Tibial nerve (tissue), 4 donors: Measurements from ENCODE around the gene HRNR. TPM values are rescaled to one million over a fixed set of nuclear protein-coding genes. Genes with fewer than 3 reads are reported as not detected.

Source experiments
- DNase-seq, 2 donors: peaks; one replicate each; pipeline ENCODE4 v3.0.0-alpha.2; 2019; ENCODE audit warnings: low spot score in 2 of 2
- H3K27ac ChIP-seq, 4 donors: fragments of 200-600 bp; sonication (generic) in 3 of 4; one replicate each; pipeline ENCODE4 v1.5.1; 2017 to 2019; ENCODE audit warnings: mild to moderate bottlenecking in 1 of 4
- H3K27me3 ChIP-seq, 2 donors: fragments of 200-600 bp; sonication (generic) in 1 of 2; one replicate each; pipeline versions ENCODE4 v1.5.1 to v1.6.0; 2017 to 2019
- H3K36me3 ChIP-seq, 3 donors: fragments of 200-600 bp; sonication (generic); one replicate each; pipeline ENCODE4 v1.5.1; 2018 to 2019
- H3K4me1 ChIP-seq, 4 donors: fragments of 200-600 bp; sonication (generic) in 3 of 4; one replicate each; pipeline ENCODE4 v1.5.1; 2017 to 2019
- H3K4me3 ChIP-seq, 4 donors: fragments of 200-600 bp; sonication (generic) in 3 of 4; one replicate each; pipeline ENCODE4 v1.5.1; 2017 to 2019; ENCODE audit warnings: mild to moderate bottlenecking in 1 of 4, moderate library complexity in 1 of 4
- H3K9me3 ChIP-seq, 4 donors: fragments of 200-600 bp; sonication (generic) in 3 of 4; one replicate each; pipeline ENCODE4 v1.5.1; 2017 to 2019
- EP300 ChIP-seq, 2 donors: sonication (generic); formaldehyde crosslinking; IDR thresholded peaks; one replicate each; pipeline ENCODE4 v1.6.1; 2017; ENCODE audit warnings: antibody characterized with exemption in 2 of 2, mild to moderate bottlenecking in 1 of 2
- POLR2A ChIP-seq, 2 donors: fragments of 450-650 bp; IDR thresholded peaks; one replicate each; pipeline ENCODE4 v1.6.1; 2017; ENCODE audit warnings: antibody characterized with exemption in 2 of 2, mild to moderate bottlenecking in 2 of 2, moderate library complexity in 2 of 2
- WGBS, 2 donors: methylation state at CpG; one replicate each; pipeline ENCODE4 v1.1.5; 2018; 5-methylcytosine and 5-hydroxymethylcytosine counted together
- total RNA-seq, 4 donors: library from RNA; depleted of rRNA; stranded (reverse); fragments of >200 nt; gene quantifications; one replicate each; pipeline ENCODE4 v1.1.0, GENCODE V29; 2016
- TF ChIP-seq, protein P1 (sequence below), 5 experiments: fragments of 200-600 bp in 3 of 5; fragments of 450-650 bp in 2 of 5; sonication (generic) in 3 of 5; IDR thresholded peaks; one replicate each; pipeline ENCODE4 v1.5.1; 2016 to 2019; ENCODE audit warnings: antibody characterized with exemption in 5 of 5, mild to moderate bottlenecking in 3 of 5, moderate library complexity in 2 of 5

HRNR gene
- total RNA-seq, 4 donors from 2014 or later: not detected

DNA sequence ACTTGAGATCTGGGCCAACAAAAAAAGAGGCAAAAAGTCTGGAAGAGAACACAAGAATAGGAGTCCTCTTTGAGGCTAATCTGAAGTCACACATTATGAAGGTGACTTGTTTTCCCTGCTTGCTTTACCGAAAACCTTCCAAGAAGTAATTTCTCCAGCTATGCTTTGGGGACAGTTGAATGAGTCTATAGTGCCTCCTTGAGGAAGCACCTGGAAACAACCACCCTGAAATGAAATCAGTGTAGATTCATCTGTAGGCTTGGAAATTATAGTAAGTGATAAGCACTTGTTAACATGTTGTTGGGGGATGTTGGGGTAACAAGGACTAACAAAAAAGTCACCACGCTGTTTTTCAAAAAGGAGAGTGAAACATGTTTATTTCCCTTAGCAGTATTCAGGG, 41.6 kb downstream of the HRNR start:
- Histone ChIP-seq H3K4me1 (no peaks in the 10 kb centered on the region), H3K36me3 (no peaks in the 10 kb centered on the region), H3K9me3 (no peaks in the 10 kb centered on the region), H3K27me3 (no peaks in the 10 kb centered on the region), H3K4me3 (no peak overlapping the region), H3K27ac (no peak overlapping the region)
- DNase-seq: no peak
- TF ChIP-seq, protein P1, sequence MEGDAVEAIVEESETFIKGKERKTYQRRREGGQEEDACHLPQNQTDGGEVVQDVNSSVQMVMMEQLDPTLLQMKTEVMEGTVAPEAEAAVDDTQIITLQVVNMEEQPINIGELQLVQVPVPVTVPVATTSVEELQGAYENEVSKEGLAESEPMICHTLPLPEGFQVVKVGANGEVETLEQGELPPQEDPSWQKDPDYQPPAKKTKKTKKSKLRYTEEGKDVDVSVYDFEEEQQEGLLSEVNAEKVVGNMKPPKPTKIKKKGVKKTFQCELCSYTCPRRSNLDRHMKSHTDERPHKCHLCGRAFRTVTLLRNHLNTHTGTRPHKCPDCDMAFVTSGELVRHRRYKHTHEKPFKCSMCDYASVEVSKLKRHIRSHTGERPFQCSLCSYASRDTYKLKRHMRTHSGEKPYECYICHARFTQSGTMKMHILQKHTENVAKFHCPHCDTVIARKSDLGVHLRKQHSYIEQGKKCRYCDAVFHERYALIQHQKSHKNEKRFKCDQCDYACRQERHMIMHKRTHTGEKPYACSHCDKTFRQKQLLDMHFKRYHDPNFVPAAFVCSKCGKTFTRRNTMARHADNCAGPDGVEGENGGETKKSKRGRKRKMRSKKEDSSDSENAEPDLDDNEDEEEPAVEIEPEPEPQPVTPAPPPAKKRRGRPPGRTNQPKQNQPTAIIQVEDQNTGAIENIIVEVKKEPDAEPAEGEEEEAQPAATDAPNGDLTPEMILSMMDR (IDR thresholded peaks at IDR 0.05): peak; percentile 5 to 33 (median 26)
- TF ChIP-seq EP300 (IDR thresholded peaks at IDR 0.05): no peak
- 68 to 71% methylated on average over 2 of the region's 2 CpGs for WGBS, 2 donors

DNA sequence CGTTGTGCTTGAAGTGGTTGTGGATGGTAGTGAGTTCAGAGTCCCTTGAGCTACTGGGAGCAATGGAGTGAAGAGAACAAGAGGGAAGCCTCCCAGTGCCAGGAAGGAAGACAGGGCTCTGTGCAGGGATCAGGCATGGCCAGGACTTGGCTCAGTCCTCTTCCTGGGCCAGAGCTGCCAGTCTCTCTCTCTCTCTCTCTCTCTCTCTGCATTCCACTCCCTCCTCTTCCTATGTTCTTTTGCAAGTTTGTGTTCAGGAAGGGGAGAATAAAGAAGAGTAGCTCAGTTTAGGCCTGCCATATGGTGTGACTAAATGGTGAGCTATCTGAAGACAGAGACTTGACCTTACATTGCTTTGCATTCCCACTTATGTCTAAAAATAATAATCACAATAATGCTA, 44.4 kb downstream of the HRNR start:
- Histone ChIP-seq H3K36me3 (no peaks in the 10 kb centered on the region), H3K4me3 (no peak overlapping the region), H3K27me3 (no peaks in the 10 kb centered on the region), H3K9me3 (no peaks in the 10 kb centered on the region), H3K4me1 (no peaks in the 10 kb centered on the region), H3K27ac (no peak overlapping the region)
- TF ChIP-seq EP300 (IDR thresholded peaks at IDR 0.05): no peak
- TF ChIP-seq, protein P1 (IDR thresholded peaks at IDR 0.05): no peak
- no peak for TF ChIP-seq POLR2A (IDR thresholded peaks at IDR 0.05)
- DNase-seq: no peak
- 75 to 78% methylated on average over 1 of the region's 1 CpG for WGBS, 2 donors

GRCh38 chr1:152170287-152170905, 53.6 kb downstream of the HRNR start:
- Histone ChIP-seq H3K36me3 (no peaks in the 10 kb centered on the region), H3K27ac (no peak overlapping the region), H3K4me1 (peaks cover 0 to 29% (median 0%) of the 10 kb centered on the region in 4 donors), H3K27me3 (no peaks in the 10 kb centered on the region), H3K9me3 (no peaks in the 10 kb centered on the region), H3K4me3 (no peak overlapping the region)
- DNase-seq: no peak
- 48 to 62% methylated on average over 5 of the region's 5 CpGs for WGBS, 2 donors
- TF ChIP-seq EP300 (IDR thresholded peaks at IDR 0.05) (no peak), POLR2A (IDR thresholded peaks at IDR 0.05) (no peak)
- TF ChIP-seq, protein P1 (IDR thresholded peaks at IDR 0.05): no peak

DNA sequence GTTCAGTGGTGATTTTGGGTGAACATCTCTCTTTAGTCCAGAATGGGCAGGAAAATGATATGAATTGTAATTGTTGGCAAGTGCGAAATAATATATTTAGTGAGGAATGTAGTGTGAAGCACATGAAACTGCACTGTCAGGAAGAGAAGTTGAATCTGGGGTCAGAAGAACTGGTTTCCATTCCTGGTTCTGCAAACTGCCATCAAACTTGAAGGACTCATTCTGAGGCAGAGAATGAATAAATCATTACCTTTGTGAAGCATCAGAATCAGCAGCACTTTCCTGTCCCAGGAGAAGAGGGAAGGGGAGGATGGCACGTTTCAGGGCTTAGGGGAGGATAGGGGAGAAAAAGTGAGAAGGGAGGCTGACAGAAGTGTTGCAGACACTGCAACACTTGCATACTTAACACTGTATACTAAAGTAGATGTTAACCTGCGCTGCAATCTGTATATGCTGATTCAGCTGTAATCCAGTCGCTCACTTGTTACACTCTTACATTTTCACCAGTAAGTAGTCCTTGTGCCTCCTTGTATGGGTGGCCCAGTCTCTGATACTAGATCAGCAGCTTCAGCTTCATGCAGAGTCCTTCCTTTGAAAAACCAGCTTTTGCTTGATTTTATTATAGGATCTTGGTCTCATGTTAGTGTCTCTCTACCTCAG, 54.5 kb downstream of the HRNR start:
- Histone ChIP-seq H3K4me1 (peaks cover 0 to 34% (median 0%) of the 10 kb centered on the region in 4 donors), H3K36me3 (no peaks in the 10 kb centered on the region), H3K27me3 (no peaks in the 10 kb centered on the region), H3K27ac (no peak overlapping the region), H3K9me3 (no peaks in the 10 kb centered on the region), H3K4me3 (no peak overlapping the region)
- WGBS, 2 donors: 70% methylated on average over 4 of the region's 4 CpGs
- no peak for DNase-seq
- TF ChIP-seq POLR2A (IDR thresholded peaks at IDR 0.05) (no peak), EP300 (IDR thresholded peaks at IDR 0.05) (no peak)
- TF ChIP-seq, protein P1 (IDR thresholded peaks at IDR 0.05): no peak

- TF ChIP-seq POLR2A (IDR thresholded peaks at IDR 0.05) (no peak), EP300 (IDR thresholded peaks at IDR 0.05) (peak in 1 of 2 donors; percentile 45)
- TF ChIP-seq, protein P1 (IDR thresholded peaks at IDR 0.05): no peak
- WGBS, 2 donors: 29 to 54% methylated on average over 1 of the region's 1 CpG
- Histone ChIP-seq H3K4me3 (no peak overlapping the region), H3K4me1 (peaks cover 0 to 34% (median 0%) of the 10 kb centered on the region in 4 donors), H3K36me3 (no peaks in the 10 kb centered on the region), H3K27me3 (no peaks in the 10 kb centered on the region), H3K27ac (peak overlapping the region in 1 of 4 donors; percentile 35), H3K9me3 (no peaks in the 10 kb centered on the region)
- no peak for DNase-seq
Observed at GRCh38 chr1:152168535-152168868, 55.5 kb downstream of the HRNR start.
